GM19395 (cell line): ENCODE data around the gene CAPZA1.

Source experiments
- ATAC-seq: cut with Tn5 transposase; IDR thresholded peaks from one replicate; pipeline ENCODE4 v1.9.1; 2021; ENCODE audit warnings: mild to moderate bottlenecking, moderate library complexity; ENCODE audit not compliant: unreplicated experiment

Gene CAPZA1

GRCh38 chr1:112713466-112714312, 94.1 kb downstream of the CAPZA1 start:
- ATAC-seq: peak; percentile 37

- peak; percentile 7 for ATAC-seq
These were observed 95.0 kb downstream of the CAPZA1 start for GRCh38 chr1:112714313-112715263.

GRCh38 chr1:112715264-112716053, 95.8 kb downstream of the CAPZA1 start, which contains the start of gene PPM1J:
PPM1J (minus strand) TSS chr1:112715332; CDS start chr1:112715301, 31 bp downstream.
- peak; percentile 71 for ATAC-seq

GRCh38 chr1:112716133-112716720, 96.6 kb downstream of the CAPZA1 start:
- peak; percentile 44 for ATAC-seq

DNA sequence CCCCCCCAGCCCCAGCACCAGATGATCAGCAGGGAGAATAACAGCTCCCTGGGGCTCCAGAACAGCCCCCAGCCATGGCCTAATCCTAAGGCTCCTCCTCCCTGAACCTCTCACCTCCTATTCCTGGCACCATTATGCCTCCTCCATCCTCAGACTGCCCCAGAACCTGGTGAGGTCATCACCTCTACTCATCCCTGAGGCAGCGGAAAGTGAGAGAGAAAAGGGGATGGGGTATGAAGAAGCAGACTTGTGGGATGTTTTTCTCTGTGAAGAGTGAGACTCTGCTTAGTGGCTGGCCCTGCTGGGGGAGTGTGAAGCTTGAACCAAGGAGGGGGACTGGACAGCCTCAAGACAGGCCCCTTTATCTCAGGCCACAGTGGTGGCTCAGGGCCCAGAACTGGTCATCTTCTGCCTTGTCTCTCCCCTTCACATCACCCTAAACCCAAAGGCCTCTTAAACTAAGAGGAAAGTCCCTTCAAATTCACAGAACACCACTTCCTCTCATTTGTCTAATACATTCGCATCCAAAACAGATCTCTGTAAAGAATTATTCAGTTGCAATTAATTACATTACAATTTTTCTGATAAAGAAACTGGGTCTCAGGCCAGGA, 97.7 kb downstream of the CAPZA1 start:
- ATAC-seq: no peak

DNA sequence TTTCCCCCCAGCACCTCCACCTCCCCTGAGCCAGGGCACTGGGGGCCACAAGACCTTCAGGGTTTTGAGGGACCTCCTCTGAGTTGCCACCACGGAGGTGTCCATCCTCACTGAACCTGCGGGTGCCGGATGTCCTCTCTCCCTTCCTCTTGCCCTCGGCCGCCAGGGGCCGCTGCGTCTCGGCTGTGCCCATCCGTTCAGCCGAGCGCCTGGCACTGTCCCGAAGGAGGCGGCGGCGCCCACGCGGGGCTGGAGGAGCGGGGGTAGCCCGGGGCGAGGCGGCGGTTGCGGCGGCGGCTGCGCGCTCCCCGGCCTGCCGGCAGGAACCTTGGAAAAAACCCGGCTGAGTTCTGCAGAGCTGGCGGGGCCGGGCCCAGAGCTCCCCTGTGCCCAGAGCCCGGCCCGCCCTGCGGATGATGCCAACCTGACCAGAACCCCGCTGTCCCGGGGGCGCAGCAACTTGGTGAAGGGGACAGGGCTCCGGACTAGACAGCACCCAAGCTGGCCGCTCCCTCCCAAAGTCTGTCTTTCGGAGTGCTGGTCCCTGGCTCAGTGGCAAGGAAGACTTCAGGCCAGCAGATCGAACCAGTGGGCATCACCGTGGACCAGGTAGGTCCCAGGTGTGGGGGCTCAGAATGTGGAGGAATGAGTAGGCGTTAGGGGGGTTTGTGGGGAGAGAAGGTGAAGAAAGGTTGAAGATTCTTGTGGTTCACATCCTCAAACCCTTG, 99.2 kb downstream of the CAPZA1 start:
- ATAC-seq: no peak

DNA sequence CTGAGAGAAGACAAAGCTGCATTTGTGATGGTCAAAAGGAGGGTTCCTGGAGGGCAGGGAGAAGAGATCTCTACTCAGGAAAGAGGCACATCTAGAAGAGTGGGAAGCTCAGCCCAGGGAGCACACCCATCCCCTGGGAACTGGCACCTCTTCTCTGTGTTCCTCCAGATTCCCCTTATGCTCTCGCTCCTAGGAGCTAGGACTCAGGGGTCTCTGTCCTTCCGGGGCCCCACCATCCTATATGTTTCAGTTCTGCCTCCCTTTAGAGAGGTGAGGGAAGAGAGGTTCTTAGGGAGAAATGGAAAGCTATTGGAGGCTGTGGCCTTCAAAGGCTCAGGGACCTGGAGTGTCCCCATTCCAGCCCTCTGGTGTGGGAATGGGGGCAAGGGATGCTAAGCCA, 100.1 kb downstream of the CAPZA1 start:
- no peak for ATAC-seq

GRCh38 chr1:112720800-112721199, 101.2 kb downstream of the CAPZA1 start:
- ATAC-seq: no peak
